PC-3 (cell line): ENCODE results near the gene HDGF. TPM values are rescaled to one million over a fixed set of nuclear protein-coding genes. Genes with fewer than 3 reads are reported as not detected.

Source experiments
- ATAC-seq: fragments of 200-7000 bp; cut with Tn5 transposase; 2 replicates; pipeline ENCODE4 v1.9.1; 2020; ENCODE audit warnings: mild to moderate bottlenecking, moderate library complexity
- BruUV-seq: library from RNA; stranded (reverse); fragments of 400-500 nt; replicated peaks from 2 replicates; lab custom pipeline; 2021; lab: Mats Ljungman, UMichigan
- CTCF ChIA-PET: fragments of 300-600 bp; sonication (Branson Sonifier 250); formaldehyde crosslinking; loops from one replicate; lab custom pipeline; 2022; ENCODE audit warnings: antibody characterized with exemption; lab: Charles Lee
- POLR2A ChIA-PET: fragments of 300-600 bp; sonication (Branson Sonifier 250); formaldehyde crosslinking; loops from one replicate; lab custom pipeline; 2022; ENCODE audit warnings: antibody characterized with exemption; ENCODE audit not compliant: unreplicated experiment; lab: Charles Lee
- DNase-seq: peaks from one replicate; pipeline ENCODE4 v3.0.0-alpha.2; 2015
- H2AFZ ChIP-seq: fragments of 300-600 bp; sonication (generic); 2 replicates; pipeline ENCODE4 v1.6.0; 2016; ENCODE audit warnings: antibody characterized with exemption, low read length
- H3F3A ChIP-seq: fragments of 300-600 bp; sonication (generic); one replicate; pipeline ENCODE4 v1.6.0; 2017; ENCODE audit warnings: antibody characterized with exemption, low read length, control low read depth, mild to moderate bottlenecking; ENCODE audit not compliant: unreplicated experiment
- H3K27ac ChIP-seq: fragments of 300-600 bp; sonication (generic); 2 replicates; pipeline ENCODE4 v1.5.1; 2016; ENCODE audit warnings: mild to moderate bottlenecking, low read length
- H3K27me3 ChIP-seq: fragments of 300-600 bp; sonication (generic); 2 replicates; pipeline ENCODE4 v1.6.1; 2016; ENCODE audit warnings: low read length, mixed read lengths
- H3K36me3 ChIP-seq: fragments of 300-600 bp; sonication (generic); 2 replicates; pipeline ENCODE4 v1.6.1; 2016; ENCODE audit warnings: low read depth, mixed run types, low read length, mixed read lengths
- H3K4me1 ChIP-seq: fragments of 300-600 bp; sonication (generic); 2 replicates; pipeline ENCODE4 v1.5.1; 2016; ENCODE audit warnings: low read length; ENCODE audit not compliant: insufficient read depth
- H3K4me2 ChIP-seq: fragments of 300-600 bp; sonication (generic); 2 replicates; pipeline ENCODE4 v1.6.0; 2016; ENCODE audit warnings: low read length
- H3K4me3 ChIP-seq: fragments of 300-600 bp; sonication (generic); 2 replicates; pipeline ENCODE4 v1.5.1; 2016; ENCODE audit warnings: mild to moderate bottlenecking, low read length, mixed read lengths
- H3K79me2 ChIP-seq: fragments of 300-600 bp; sonication (generic); 2 replicates; pipeline ENCODE4 v1.6.1; 2017; ENCODE audit warnings: low read length, mixed read lengths
- H3K9ac ChIP-seq: fragments of 300-600 bp; sonication (generic); 2 replicates; pipeline ENCODE4 v1.6.0; 2016; ENCODE audit warnings: mild to moderate bottlenecking, low read length
- H3K9me2 ChIP-seq: fragments of 300-600 bp; sonication (generic); replicated peaks from 2 replicates; pipeline ENCODE4 v1.6.1; 2016; ENCODE audit warnings: mixed run types, low read length, mixed read lengths
- H3K9me3 ChIP-seq: fragments of 300-600 bp; sonication (generic); 2 replicates; pipeline ENCODE4 v1.6.1; 2016; ENCODE audit warnings: low read length, mixed read lengths
- H4K20me1 ChIP-seq: fragments of 300-600 bp; sonication (generic); 2 replicates; pipeline ENCODE4 v1.6.1; 2016; ENCODE audit warnings: low read length, mixed read lengths
- EZH2 ChIP-seq: fragments of 300-600 bp; sonication (generic); IDR thresholded peaks from one replicate; pipeline ENCODE4 v1.6.1; 2017; ENCODE audit warnings: antibody characterized with exemption, mild to moderate bottlenecking, low read length; ENCODE audit not compliant: unreplicated experiment
- EZH2phosphoT487 ChIP-seq: fragments of 300-600 bp; sonication (generic); IDR thresholded peaks from 2 replicates; pipeline ENCODE4 v1.6.1; 2018; ENCODE audit warnings: mild to moderate bottlenecking, antibody characterized with exemption, low read length, borderline replicate concordance
- intact Hi-C: fragments of 100-400 bp; cut with micrococcal nuclease; formaldehyde crosslinking; loops from 2 replicates; pipeline ENCODE4 v1.9.0; 2023
- total RNA-seq: library from RNA; depleted of rRNA; stranded (reverse); fragments of >200 nt; gene quantifications from 2 replicates; pipeline ENCODE4 v1.2.3, GENCODE V29; 2014
- TF ChIP-seq, protein P1 (sequence below): fragments of 300-600 bp; sonication (generic); conservative IDR thresholded peaks from 2 replicates; pipeline ENCODE4 v1.5.1; 2017; ENCODE audit warnings: antibody characterized with exemption, low read depth, mild to moderate bottlenecking, low read length

The HDGF gene
- total RNA-seq, 1 experiment from 2014 or later, result 586 TPM

DNA sequence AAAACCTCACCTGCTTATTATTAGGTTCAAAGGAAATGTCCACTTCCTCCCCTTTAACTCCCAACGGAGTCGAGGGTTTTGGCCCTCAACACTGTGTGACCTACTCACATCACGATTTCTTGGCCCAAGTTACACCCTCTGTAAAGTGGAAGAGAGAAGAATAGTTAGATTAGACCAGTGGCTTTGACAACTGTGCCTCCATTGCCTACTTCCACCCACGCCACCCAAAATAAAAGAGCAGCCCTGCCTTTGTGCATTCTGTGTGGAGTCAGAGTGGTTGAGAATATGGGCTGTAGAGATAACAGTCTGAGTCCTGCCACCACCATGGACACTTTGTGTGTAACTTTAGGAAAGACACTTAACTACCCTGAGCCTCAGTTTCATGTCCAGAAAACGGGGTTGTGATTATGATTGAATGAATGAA is 4.1 kb upstream of the HDGF start:
- ChIA-PET POLR2A (no interaction called here), CTCF (no interaction called here)
- peaks cover 24% of the 10 kb centered on the region for H3K79me2 ChIP-seq

DNA sequence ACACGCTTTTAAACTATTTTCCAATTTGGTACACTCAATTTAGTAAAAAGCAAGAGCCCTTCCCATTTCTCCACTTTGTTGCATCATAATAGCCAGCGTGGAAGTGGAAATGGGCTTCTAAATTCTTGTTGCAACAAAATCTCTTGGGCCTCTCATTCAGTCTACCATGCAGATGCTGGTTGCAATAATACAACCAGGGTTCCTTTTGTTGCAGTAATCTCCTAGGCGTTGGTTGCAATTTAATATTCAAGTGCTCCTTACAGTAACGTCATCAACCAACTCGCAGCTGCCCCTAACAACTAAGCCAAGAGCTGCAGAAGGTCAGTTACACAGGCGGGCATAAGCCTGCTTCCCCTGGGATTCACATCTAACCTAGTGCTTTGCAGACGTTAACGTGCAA is 2.7 kb upstream of the HDGF start:
- Histone ChIP-seq H3K79me2 (peaks cover 37% of the 10 kb centered on the region), H3K27ac (no peak overlapping the region), H3K9me2 (no peaks in the 10 kb centered on the region), H3K9ac (no peak overlapping the region), H3K4me2 (no peak overlapping the region), H3K27me3 (no peaks in the 10 kb centered on the region), H3K9me3 (no peaks in the 10 kb centered on the region), H3K36me3 (peaks cover 3% of the 10 kb centered on the region; the same call in 1 of the 2 replicates), H3F3A (no peaks in the 10 kb centered on the region), H3K4me1 (peaks cover 20% of the 10 kb centered on the region), H4K20me1 (no peaks in the 10 kb centered on the region), H3K4me3 (no peak overlapping the region), H2AFZ (no peak overlapping the region)
- BruUV-seq, result no TSS peak
- intact Hi-C loops, result no loop called here
- ChIA-PET CTCF (no interaction called here), POLR2A (no interaction called here)
- no peak for DNase-seq
- no peak for TF ChIP-seq EZH2phosphoT487
- ATAC-seq, result no peak

More for the DNA sequence above, 4.1 kb upstream of the HDGF start:
- no peak for TF ChIP-seq EZH2
- no peak for TF ChIP-seq EZH2phosphoT487
- TF ChIP-seq, protein P1, sequence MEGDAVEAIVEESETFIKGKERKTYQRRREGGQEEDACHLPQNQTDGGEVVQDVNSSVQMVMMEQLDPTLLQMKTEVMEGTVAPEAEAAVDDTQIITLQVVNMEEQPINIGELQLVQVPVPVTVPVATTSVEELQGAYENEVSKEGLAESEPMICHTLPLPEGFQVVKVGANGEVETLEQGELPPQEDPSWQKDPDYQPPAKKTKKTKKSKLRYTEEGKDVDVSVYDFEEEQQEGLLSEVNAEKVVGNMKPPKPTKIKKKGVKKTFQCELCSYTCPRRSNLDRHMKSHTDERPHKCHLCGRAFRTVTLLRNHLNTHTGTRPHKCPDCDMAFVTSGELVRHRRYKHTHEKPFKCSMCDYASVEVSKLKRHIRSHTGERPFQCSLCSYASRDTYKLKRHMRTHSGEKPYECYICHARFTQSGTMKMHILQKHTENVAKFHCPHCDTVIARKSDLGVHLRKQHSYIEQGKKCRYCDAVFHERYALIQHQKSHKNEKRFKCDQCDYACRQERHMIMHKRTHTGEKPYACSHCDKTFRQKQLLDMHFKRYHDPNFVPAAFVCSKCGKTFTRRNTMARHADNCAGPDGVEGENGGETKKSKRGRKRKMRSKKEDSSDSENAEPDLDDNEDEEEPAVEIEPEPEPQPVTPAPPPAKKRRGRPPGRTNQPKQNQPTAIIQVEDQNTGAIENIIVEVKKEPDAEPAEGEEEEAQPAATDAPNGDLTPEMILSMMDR, result no peak
- Histone ChIP-seq H3F3A (no peaks in the 10 kb centered on the region), H3K9me3 (no peaks in the 10 kb centered on the region), H4K20me1 (no peaks in the 10 kb centered on the region), H2AFZ (no peak overlapping the region), H3K27me3 (no peaks in the 10 kb centered on the region), H3K4me1 (peaks cover 10% of the 10 kb centered on the region), H3K4me3 (no peak overlapping the region), H3K36me3 (no peaks in the 10 kb centered on the region), H3K9me2 (no peaks in the 10 kb centered on the region), H3K9ac (no peak overlapping the region), H3K4me2 (no peak overlapping the region), H3K27ac (no peak overlapping the region)
- DNase-seq (no peak), ATAC-seq (no peak)
- intact Hi-C loops, result no loop called here
- no TSS peak for BruUV-seq

GRCh38 chr1:156752843-156753482 is 1.5 kb upstream of the HDGF start:
- Histone ChIP-seq H3K27ac (no peak overlapping the region), H3K9me2 (no peaks in the 10 kb centered on the region), H3K4me3 (peak overlapping the region; percentile 86), H3K79me2 (peaks cover 50% of the 10 kb centered on the region), H4K20me1 (no peaks in the 10 kb centered on the region), H3K27me3 (no peaks in the 10 kb centered on the region), H3K9me3 (no peaks in the 10 kb centered on the region), H3K4me1 (peaks cover 33% of the 10 kb centered on the region), H3K9ac (no peak overlapping the region), H3K4me2 (peak overlapping the region; percentile 88), H2AFZ (no peak overlapping the region), H3F3A (no peaks in the 10 kb centered on the region), H3K36me3 (peaks cover 5% of the 10 kb centered on the region; the same call in 1 of the 2 replicates)
- no TSS peak for BruUV-seq
- no peak for TF ChIP-seq EZH2phosphoT487
- no peak for TF ChIP-seq EZH2
- TF ChIP-seq, protein P1, result no peak
- ChIA-PET CTCF (no interaction called here), POLR2A (interaction anchor here (0.6 kb wide), 1 partner anchor 820 kb away, joined by 6 read pairs; no protein-coding TSS in a partner anchor)
- ATAC-seq (no peak), DNase-seq (no peak)
- intact Hi-C loops, result loop anchor here (1.0 kb wide), 1 partner anchor 14 kb away; the partner anchor contains the start of gene PRCC
